ENCODE measurements around the gene C2. TPM values are rescaled to one million over a fixed set of nuclear protein-coding genes. Genes with fewer than 3 reads are reported as not detected.

Gene C2
- polyA plus RNA-seq, 4 donors = 7.4 to 58.7 (median 21.3) TPM

DNA sequence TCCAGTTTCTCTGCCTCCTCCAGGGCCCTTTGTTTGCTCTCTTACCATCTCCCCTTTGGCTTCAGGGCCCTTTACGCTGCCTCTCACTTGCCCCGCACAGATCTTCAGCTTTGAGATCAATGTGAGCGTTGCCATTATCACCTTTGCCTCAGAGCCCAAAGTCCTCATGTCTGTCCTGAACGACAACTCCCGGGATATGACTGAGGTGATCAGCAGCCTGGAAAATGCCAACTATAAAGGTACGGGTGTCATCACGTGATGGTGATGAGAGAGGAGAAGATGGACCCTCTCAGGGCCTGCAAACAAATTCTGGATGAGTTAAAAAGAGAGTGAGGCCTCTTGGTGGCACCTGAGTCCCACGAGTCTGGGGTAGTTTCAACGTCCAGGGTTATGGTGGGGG lies 8.3 kb downstream of the C2 start:
- Histone ChIP-seq H3K27ac (ENCODE audit: low read depth in 1 of 3, low read length in 2 of 3) (no peak overlapping the region), H3K9me3 (ENCODE audit: control insufficient read depth in 2 of 2, insufficient read depth in 1 of 2, low read depth in 1 of 2, low read length in 1 of 2) (peaks cover 0 to 2% of the 10 kb centered on the region in 2 donors), H3K36me3 (ENCODE audit: control insufficient read depth in 3 of 3, insufficient read depth in 2 of 3, low read depth in 1 of 3, low read length in 3 of 3) (no peaks in the 10 kb centered on the region), H3K4me1 (ENCODE audit: control insufficient read depth in 3 of 3, insufficient read depth in 2 of 3, low read depth in 1 of 3, low read length in 2 of 3) (peaks cover 0 to 12% (median 0%) of the 10 kb centered on the region in 3 donors), H3K4me3 (ENCODE audit: low read depth in 1 of 3, low read length in 3 of 3) (no peak overlapping the region), H3K27me3 (ENCODE audit: control insufficient read depth in 3 of 3, insufficient read depth in 3 of 3, low read length in 3 of 3) (no peaks in the 10 kb centered on the region)
- FAIRE-seq = no peak
- DNase-seq = peak; percentile 50 to 51
- WGBS, 3 donors = 47 to 72% (median 57%) methylated on average over 9 of the region's 9 CpGs

DNA sequence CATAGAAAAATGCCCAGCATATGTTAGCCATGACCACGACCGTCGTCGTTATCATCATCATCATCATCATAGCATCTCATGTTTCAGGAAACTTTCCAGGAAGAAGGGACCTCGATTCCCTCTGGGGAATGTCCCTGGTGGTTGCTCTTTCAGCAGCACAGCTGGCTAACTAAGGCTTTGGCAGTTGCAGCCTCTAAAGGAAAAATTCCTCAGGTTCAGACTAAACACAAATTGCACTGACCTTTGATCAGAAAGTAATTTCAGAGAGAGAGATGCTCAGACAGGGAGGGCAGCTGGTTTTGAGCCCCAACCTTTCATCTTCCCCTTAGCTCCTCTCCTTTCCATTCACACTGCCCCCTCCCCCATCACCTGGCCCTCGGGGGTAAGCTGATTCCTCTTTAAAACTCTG lies 12.7 kb downstream of the C2 start:
- DNase-seq (peak; percentile 52 to 60), FAIRE-seq (no peak)
- H3K4me3 ChIP-seq (ENCODE audit: low read depth in 1 of 3, low read length in 3 of 3) = no peak overlapping the region
- no peak overlapping the region for H3K27ac ChIP-seq (ENCODE audit: low read depth in 1 of 3, low read length in 2 of 3)
- H3K4me1 ChIP-seq (ENCODE audit: control insufficient read depth in 3 of 3, insufficient read depth in 2 of 3, low read depth in 1 of 3, low read length in 2 of 3) = peaks cover 0 to 30% (median 4%) of the 10 kb centered on the region in 3 donors
- 4 to 7% (median 5%) methylated on average over 6 of the region's 6 CpGs for WGBS, 3 donors
- no peaks in the 10 kb centered on the region for H3K27me3 ChIP-seq (ENCODE audit: control insufficient read depth in 3 of 3, insufficient read depth in 3 of 3, low read length in 3 of 3)
- no peaks in the 10 kb centered on the region for H3K36me3 ChIP-seq (ENCODE audit: control insufficient read depth in 3 of 3, insufficient read depth in 2 of 3, low read depth in 1 of 3, low read length in 3 of 3)
- no peaks in the 10 kb centered on the region for H3K9me3 ChIP-seq (ENCODE audit: control insufficient read depth in 2 of 2, insufficient read depth in 1 of 2, low read depth in 1 of 2, low read length in 1 of 2)

DNA sequence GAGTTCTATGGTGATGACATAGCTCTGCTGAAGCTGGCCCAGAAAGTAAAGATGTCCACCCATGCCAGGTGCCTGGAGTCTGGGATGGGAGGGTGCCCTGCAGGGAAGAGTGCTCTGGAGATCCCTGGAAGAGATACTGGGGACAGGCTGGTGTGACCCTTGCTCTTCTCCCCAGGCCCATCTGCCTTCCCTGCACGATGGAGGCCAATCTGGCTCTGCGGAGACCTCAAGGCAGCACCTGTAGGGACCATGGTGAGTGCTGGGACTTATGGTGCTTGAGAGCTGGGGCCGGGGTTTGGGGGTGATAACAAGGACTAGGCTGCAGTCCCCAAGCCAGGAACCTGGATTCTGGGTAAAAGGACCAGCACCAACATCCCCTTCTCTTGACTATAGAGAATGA lies 16.2 kb downstream of the C2 start:
- 86 to 89% (median 88%) methylated on average over 3 of the region's 3 CpGs for WGBS, 3 donors
- Histone ChIP-seq H3K27me3 (ENCODE audit: control insufficient read depth in 3 of 3, insufficient read depth in 3 of 3, low read length in 3 of 3) (no peaks in the 10 kb centered on the region), H3K27ac (ENCODE audit: low read depth in 1 of 3, low read length in 2 of 3) (no peak overlapping the region), H3K9me3 (ENCODE audit: control insufficient read depth in 2 of 2, insufficient read depth in 1 of 2, low read depth in 1 of 2, low read length in 1 of 2) (no peaks in the 10 kb centered on the region), H3K4me3 (ENCODE audit: low read depth in 1 of 3, low read length in 3 of 3) (no peak overlapping the region), H3K36me3 (ENCODE audit: control insufficient read depth in 3 of 3, insufficient read depth in 2 of 3, low read depth in 1 of 3, low read length in 3 of 3) (peaks cover 0 to 5% (median 0%) of the 10 kb centered on the region in 3 donors), H3K4me1 (ENCODE audit: control insufficient read depth in 3 of 3, insufficient read depth in 2 of 3, low read depth in 1 of 3, low read length in 2 of 3) (peaks cover 0 to 41% (median 4%) of the 10 kb centered on the region in 3 donors)
- FAIRE-seq (no peak), DNase-seq (no peak)

DNA sequence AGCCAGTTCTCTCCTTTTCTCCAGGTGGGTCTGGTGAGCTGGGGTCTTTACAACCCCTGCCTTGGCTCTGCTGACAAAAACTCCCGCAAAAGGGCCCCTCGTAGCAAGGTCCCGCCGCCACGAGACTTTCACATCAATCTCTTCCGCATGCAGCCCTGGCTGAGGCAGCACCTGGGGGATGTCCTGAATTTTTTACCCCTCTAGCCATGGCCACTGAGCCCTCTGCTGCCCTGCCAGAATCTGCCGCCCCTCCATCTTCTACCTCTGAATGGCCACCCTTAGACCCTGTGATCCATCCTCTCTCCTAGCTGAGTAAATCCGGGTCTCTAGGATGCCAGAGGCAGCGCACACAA lies 17.6 kb downstream of the C2 start:
- peak overlapping the region; percentile 86 to 95 (median 92) for H3K27ac ChIP-seq (ENCODE audit: low read depth in 1 of 3, low read length in 2 of 3)
- FAIRE-seq (no peak), DNase-seq (no peak)
- H3K27me3 ChIP-seq (ENCODE audit: control insufficient read depth in 3 of 3, insufficient read depth in 3 of 3, low read length in 3 of 3) = no peaks in the 10 kb centered on the region
- 23 to 50% (median 36%) methylated on average over 9 of the region's 9 CpGs for WGBS, 3 donors
- no peaks in the 10 kb centered on the region for H3K9me3 ChIP-seq (ENCODE audit: control insufficient read depth in 2 of 2, insufficient read depth in 1 of 2, low read depth in 1 of 2, low read length in 1 of 2)
- H3K4me1 ChIP-seq (ENCODE audit: control insufficient read depth in 3 of 3, insufficient read depth in 2 of 3, low read depth in 1 of 3, low read length in 2 of 3) = peaks cover 0 to 37% (median 4%) of the 10 kb centered on the region in 3 donors
- peak overlapping the region in 1 of 3 donors; percentile 4 for H3K4me3 ChIP-seq (ENCODE audit: low read depth in 1 of 3, low read length in 3 of 3)
- peaks cover 0 to 6% (median 0%) of the 10 kb centered on the region in 3 donors for H3K36me3 ChIP-seq (ENCODE audit: control insufficient read depth in 3 of 3, insufficient read depth in 2 of 3, low read depth in 1 of 3, low read length in 3 of 3)

DNA sequence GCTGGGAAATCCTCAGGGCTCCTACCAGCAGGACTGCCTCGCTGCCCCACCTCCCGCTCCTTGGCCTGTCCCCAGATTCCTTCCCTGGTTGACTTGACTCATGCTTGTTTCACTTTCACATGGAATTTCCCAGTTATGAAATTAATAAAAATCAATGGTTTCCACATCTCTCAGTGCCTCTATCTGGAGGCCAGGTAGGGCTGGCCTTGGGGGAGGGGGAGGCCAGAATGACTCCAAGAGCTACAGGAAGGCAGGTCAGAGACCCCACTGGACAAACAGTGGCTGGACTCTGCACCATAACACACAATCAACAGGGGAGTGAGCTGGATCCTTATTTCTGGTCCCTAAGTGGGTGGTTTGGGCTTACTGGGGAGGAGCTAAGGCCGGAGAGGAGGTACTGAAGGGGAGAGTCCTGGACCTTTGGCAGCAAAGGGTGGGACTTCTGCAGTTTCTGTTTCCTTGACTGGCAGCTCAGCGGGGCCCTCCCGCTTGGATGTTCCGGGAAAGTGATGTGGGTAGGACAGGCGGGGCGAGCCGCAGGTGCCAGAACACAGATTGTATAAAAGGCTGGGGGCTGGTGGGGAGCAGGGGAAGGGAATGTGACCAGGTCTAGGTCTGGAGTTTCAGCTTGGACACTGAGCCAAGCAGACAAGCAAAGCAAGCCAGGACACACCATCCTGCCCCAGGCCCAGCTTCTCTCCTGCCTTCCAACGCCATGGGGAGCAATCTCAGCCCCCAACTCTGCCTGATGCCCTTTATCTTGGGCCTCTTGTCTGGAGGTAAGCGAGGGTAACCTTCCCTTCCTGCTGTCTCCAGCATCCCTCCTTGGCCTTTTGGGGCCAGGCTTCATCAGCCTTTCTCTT lies 18.2 kb downstream of the C2 start, which contains the start of gene CFB:
Gene CFB (plus strand): TSS at position 589 of the 863 bp plus-strand sequence. CDS start 127 bp downstream, at position 716.
- peak within 1 kb of the TSS in 2 of 3 donors; percentile 33 to 46 for H3K4me3 ChIP-seq (ENCODE audit: low read depth in 1 of 3, low read length in 3 of 3)
- FAIRE-seq = no peak
- peak within 1 kb of the TSS; percentile 86 to 95 (median 92) for H3K27ac ChIP-seq (ENCODE audit: low read depth in 1 of 3, low read length in 2 of 3)
- peaks cover 0 to 10% (median 0%) of the 10 kb centered on the region in 3 donors for H3K36me3 ChIP-seq (ENCODE audit: control insufficient read depth in 3 of 3, insufficient read depth in 2 of 3, low read depth in 1 of 3, low read length in 3 of 3)
- peaks cover 0 to 32% (median 4%) of the 10 kb centered on the region in 3 donors for H3K4me1 ChIP-seq (ENCODE audit: control insufficient read depth in 3 of 3, insufficient read depth in 2 of 3, low read depth in 1 of 3, low read length in 2 of 3)
- no peaks in the 10 kb centered on the region for H3K27me3 ChIP-seq (ENCODE audit: control insufficient read depth in 3 of 3, insufficient read depth in 3 of 3, low read length in 3 of 3)
- H3K9me3 ChIP-seq (ENCODE audit: control insufficient read depth in 2 of 2, insufficient read depth in 1 of 2, low read depth in 1 of 2, low read length in 1 of 2) = no peaks in the 10 kb centered on the region
- WGBS, 3 donors = 9 to 22% (median 13%) methylated on average over 11 of the region's 11 CpGs
- peak; percentile 93 to 97 for DNase-seq

DNA sequence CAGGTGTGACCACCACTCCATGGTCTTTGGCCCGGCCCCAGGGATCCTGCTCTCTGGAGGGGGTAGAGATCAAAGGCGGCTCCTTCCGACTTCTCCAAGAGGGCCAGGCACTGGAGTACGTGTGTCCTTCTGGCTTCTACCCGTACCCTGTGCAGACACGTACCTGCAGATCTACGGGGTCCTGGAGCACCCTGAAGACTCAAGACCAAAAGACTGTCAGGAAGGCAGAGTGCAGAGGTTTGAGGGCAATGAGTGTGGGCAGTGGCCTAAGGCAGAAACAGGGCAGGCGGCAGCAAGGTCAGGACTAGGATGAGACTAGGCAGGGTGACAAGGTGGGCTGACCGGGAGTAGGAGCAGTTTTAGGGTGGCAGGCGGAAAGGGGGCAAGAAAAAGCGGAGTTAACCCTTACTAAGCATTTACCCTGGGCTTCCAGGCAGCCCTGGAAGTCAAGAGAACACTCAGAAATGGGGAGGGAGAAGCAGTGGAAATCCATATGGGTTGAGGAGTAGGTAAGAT lies 18.9 kb downstream of the C2 start:
- H3K4me1 ChIP-seq (ENCODE audit: control insufficient read depth in 3 of 3, insufficient read depth in 2 of 3, low read depth in 1 of 3, low read length in 2 of 3) = peaks cover 0 to 31% (median 4%) of the 10 kb centered on the region in 3 donors
- FAIRE-seq (no peak), DNase-seq (no peak)
- WGBS, 3 donors = 32 to 66% (median 54%) methylated on average over 11 of the region's 11 CpGs
- peak overlapping the region; percentile 86 to 95 (median 92) for H3K27ac ChIP-seq (ENCODE audit: low read depth in 1 of 3, low read length in 2 of 3)
- H3K36me3 ChIP-seq (ENCODE audit: control insufficient read depth in 3 of 3, insufficient read depth in 2 of 3, low read depth in 1 of 3, low read length in 3 of 3) = peaks cover 0 to 17% (median 0%) of the 10 kb centered on the region in 3 donors
- H3K4me3 ChIP-seq (ENCODE audit: low read depth in 1 of 3, low read length in 3 of 3) = peak overlapping the region in 2 of 3 donors; percentile 33 to 46
- no peaks in the 10 kb centered on the region for H3K27me3 ChIP-seq (ENCODE audit: control insufficient read depth in 3 of 3, insufficient read depth in 3 of 3, low read length in 3 of 3)
- no peaks in the 10 kb centered on the region for H3K9me3 ChIP-seq (ENCODE audit: control insufficient read depth in 2 of 2, insufficient read depth in 1 of 2, low read depth in 1 of 2, low read length in 1 of 2)

DNA sequence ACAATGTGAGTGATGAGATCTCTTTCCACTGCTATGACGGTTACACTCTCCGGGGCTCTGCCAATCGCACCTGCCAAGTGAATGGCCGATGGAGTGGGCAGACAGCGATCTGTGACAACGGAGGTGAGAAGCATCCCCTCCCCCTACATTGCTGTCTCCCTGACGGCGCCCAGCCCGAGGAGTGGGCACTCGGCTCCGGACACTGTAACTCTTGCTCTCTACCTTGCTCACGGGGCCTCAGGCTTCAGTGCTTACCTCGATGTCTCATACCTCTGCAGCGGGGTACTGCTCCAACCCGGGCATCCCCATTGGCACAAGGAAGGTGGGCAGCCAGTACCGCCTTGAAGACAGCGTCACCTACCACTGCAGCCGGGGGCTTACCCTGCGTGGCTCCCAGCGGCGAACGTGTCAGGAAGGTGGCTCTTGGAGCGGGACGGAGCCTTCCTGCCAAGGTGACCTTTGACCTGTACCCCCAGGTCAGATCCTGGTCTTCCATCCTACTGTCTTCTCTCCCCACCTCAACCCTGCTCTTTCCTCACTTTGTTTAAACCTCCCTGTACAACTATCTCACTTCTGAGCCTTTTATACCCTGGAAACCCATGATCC lies 19.7 kb downstream of the C2 start:
- H3K4me1 ChIP-seq (ENCODE audit: control insufficient read depth in 3 of 3, insufficient read depth in 2 of 3, low read depth in 1 of 3, low read length in 2 of 3) = peaks cover 0 to 31% (median 4%) of the 10 kb centered on the region in 3 donors
- peaks cover 0 to 24% (median 0%) of the 10 kb centered on the region in 3 donors for H3K36me3 ChIP-seq (ENCODE audit: control insufficient read depth in 3 of 3, insufficient read depth in 2 of 3, low read depth in 1 of 3, low read length in 3 of 3)
- FAIRE-seq = no peak
- no peak for DNase-seq
- H3K4me3 ChIP-seq (ENCODE audit: low read depth in 1 of 3, low read length in 3 of 3) = no peak overlapping the region
- 90 to 92% (median 91%) methylated on average over 24 of the region's 24 CpGs for WGBS, 3 donors
- no peaks in the 10 kb centered on the region for H3K9me3 ChIP-seq (ENCODE audit: control insufficient read depth in 2 of 2, insufficient read depth in 1 of 2, low read depth in 1 of 2, low read length in 1 of 2)
- no peaks in the 10 kb centered on the region for H3K27me3 ChIP-seq (ENCODE audit: control insufficient read depth in 3 of 3, insufficient read depth in 3 of 3, low read length in 3 of 3)
- H3K27ac ChIP-seq (ENCODE audit: low read depth in 1 of 3, low read length in 2 of 3) = no peak overlapping the region

DNA sequence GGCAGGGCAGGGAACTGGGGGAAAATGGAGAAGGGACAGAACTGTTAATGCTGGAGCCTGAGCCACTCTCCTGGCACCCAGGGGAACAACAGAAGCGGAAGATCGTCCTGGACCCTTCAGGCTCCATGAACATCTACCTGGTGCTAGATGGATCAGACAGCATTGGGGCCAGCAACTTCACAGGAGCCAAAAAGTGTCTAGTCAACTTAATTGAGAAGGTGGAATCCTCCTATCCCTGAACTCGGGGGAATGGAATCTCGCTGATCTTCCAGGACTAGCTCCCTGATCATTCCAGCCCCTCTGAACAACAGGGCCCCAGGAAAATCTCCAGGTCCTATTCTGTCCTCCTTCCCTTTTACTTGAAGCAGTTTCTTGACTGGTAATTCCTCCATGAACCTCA lies 20.3 kb downstream of the C2 start:
- Histone ChIP-seq H3K4me3 (ENCODE audit: low read depth in 1 of 3, low read length in 3 of 3) (no peak overlapping the region), H3K4me1 (ENCODE audit: control insufficient read depth in 3 of 3, insufficient read depth in 2 of 3, low read depth in 1 of 3, low read length in 2 of 3) (peaks cover 0 to 24% (median 4%) of the 10 kb centered on the region in 3 donors), H3K27ac (ENCODE audit: low read depth in 1 of 3, low read length in 2 of 3) (no peak overlapping the region), H3K27me3 (ENCODE audit: control insufficient read depth in 3 of 3, insufficient read depth in 3 of 3, low read length in 3 of 3) (no peaks in the 10 kb centered on the region), H3K36me3 (ENCODE audit: control insufficient read depth in 3 of 3, insufficient read depth in 2 of 3, low read depth in 1 of 3, low read length in 3 of 3) (peaks cover 0 to 28% (median 0%) of the 10 kb centered on the region in 3 donors), H3K9me3 (ENCODE audit: control insufficient read depth in 2 of 2, insufficient read depth in 1 of 2, low read depth in 1 of 2, low read length in 1 of 2) (no peaks in the 10 kb centered on the region)
- 91 to 94% (median 91%) methylated on average over 4 of the region's 4 CpGs for WGBS, 3 donors
- DNase-seq (no peak), FAIRE-seq (no peak)
